ENCODE data around the gene MLXIP. TPM values are rescaled to one million over a fixed set of nuclear protein-coding genes. Genes with fewer than 3 reads are reported as not detected.

MLXIP gene
- total RNA-seq, 4 donors from 2014 or later: 19.8 to 37.1 (median 21.4) TPM

- no peak for TF ChIP-seq CTCF (IDR thresholded peaks at IDR 0.05; ENCODE audit: low read depth)
These were observed 17.5 kb downstream of the MLXIP start for GRCh38 chr12:122096014-122096413.

- TF ChIP-seq CTCF (IDR thresholded peaks at IDR 0.05; ENCODE audit: low read depth): no peak
These were observed 18.1 kb downstream of the MLXIP start for GRCh38 chr12:122096591-122097149.

- no peak for TF ChIP-seq CTCF (IDR thresholded peaks at IDR 0.05; ENCODE audit: low read depth)
These were observed 19.0 kb downstream of the MLXIP start for GRCh38 chr12:122097584-122097926.

- no peak for TF ChIP-seq CTCF (IDR thresholded peaks at IDR 0.05; ENCODE audit: low read depth)
These were observed 19.6 kb downstream of the MLXIP start for GRCh38 chr12:122097927-122098756.

GRCh38 chr12:122099280-122099749 is 20.8 kb downstream of the MLXIP start:
- TF ChIP-seq CTCF (IDR thresholded peaks at IDR 0.05; ENCODE audit: low read depth): no peak

- TF ChIP-seq CTCF (IDR thresholded peaks at IDR 0.05; ENCODE audit: low read depth): no peak
These were observed 21.3 kb downstream of the MLXIP start for GRCh38 chr12:122099856-122100255.

- no peak for TF ChIP-seq CTCF (IDR thresholded peaks at IDR 0.05; ENCODE audit: low read depth)
These were observed 22.0 kb downstream of the MLXIP start for GRCh38 chr12:122100568-122100967.
